Psoas muscle (tissue), 8 donors: ENCODE data around the gene SPOPL. TPM values are rescaled to one million over a fixed set of nuclear protein-coding genes. Genes with fewer than 3 reads are reported as not detected.
"Not testable (repeated sequence)": the region's sequence is repeated elsewhere in the genome, so short reads cannot be mapped to it uniquely, and the experiment has no call there.

Experiments used
- ATAC-seq, 4 donors: fragments of 200-7000 bp; cut with Tn5 transposase; one replicate each; pipeline ENCODE4 v1.9.1; 2020; ENCODE audit warnings: moderate library complexity in 3 of 4, mild to moderate bottlenecking in 2 of 4
- DNase-seq, 2 donors: peaks; one replicate each; pipeline ENCODE4 v3.0.0-alpha.2; 2020
- H3K27ac ChIP-seq: fragments of 200-600 bp; one replicate; pipeline ENCODE4 v1.8.0; 2022
- H3K27me3 ChIP-seq, 3 donors: fragments of 200-600 bp in 1 of 3; one replicate each; pipeline versions ENCODE4 v1.6.1 to v1.8.0; 2013 to 2022; ENCODE audit warnings: low read length in 2 of 3, mild to moderate bottlenecking in 2 of 3, moderate library complexity in 1 of 3; ENCODE audit not compliant: insufficient read depth in 3 of 3
- H3K36me3 ChIP-seq, 2 donors: fragments of 200-600 bp in 1 of 2; one replicate each; pipeline versions ENCODE4 v1.6.1 to v1.8.0; 2013 to 2022; ENCODE audit warnings: low read depth in 1 of 2, mild to moderate bottlenecking in 1 of 2, moderate library complexity in 1 of 2; ENCODE audit not compliant: insufficient read depth in 1 of 2
- H3K4me1 ChIP-seq: fragments of 200-600 bp; one replicate; pipeline ENCODE4 v1.8.0; 2022
- H3K4me3 ChIP-seq: fragments of 200-600 bp; one replicate; pipeline ENCODE4 v1.8.0; 2022; ENCODE audit warnings: mild to moderate bottlenecking
- H3K9me3 ChIP-seq: fragments of 200-600 bp; one replicate; pipeline ENCODE4 v1.8.0; 2022
- WGBS, 3 donors: extraction: QIAGEN DNeasy Blood & Tissue Kit; methylation state at CpG; one replicate each; pipeline versions ENCODE4 v1.1.6 to v1.1.7; 2013; 5-methylcytosine and 5-hydroxymethylcytosine counted together
- intact Hi-C, 2 donors: fragments of 100-400 bp; cut with DNase I; formaldehyde crosslinking; loops; one replicate each; pipeline versions ENCODE4 v1.11.0 to v1.14.2; 2022
- polyA plus RNA-seq, 3 donors: library from polyadenylated mRNA; stranded (reverse); fragments of 200-250 nt; gene quantifications; one replicate each; pipeline ENCODE4 v1.2.3, GENCODE V29; 2013
- total RNA-seq, 4 donors: library from RNA; stranded (reverse); fragmentation: NEBNext Ultra II Directional in 2 of 4; extraction: Animal tissue kit (Norgen Biotek cat#: 25700) in 2 of 4; gene quantifications; one replicate each; pipeline versions ENCODE4 v1.2.1 to v1.2.4, GENCODE V29; 2021 to 2023
- TF ChIP-seq, protein P1 (sequence below): fragments of 200-600 bp; IDR thresholded peaks from one replicate; pipeline ENCODE4 v1.8.0; 2022; ENCODE audit warnings: antibody characterized with exemption
- donor health status: healthy with polysubstance abuse.
- donor health status: DM: no; HTN: no; CAD: no; lungs with moderate emphysema.
- donor health status: Bipolar disorder and iron deficiency.
- donor health status: healthy.
- donor health status: DM: yes; HTN: yes; CAD: no.
- donor health status: DM: no; HTN: no; CAD: no.
- donor health status: DM: no; HTN: no; CAD: no.
- donor health status: DM: yes; HTN: yes; CAD: no.

SPOPL gene
- total and polyA plus RNA-seq, 7 donors, result 3.0 to 19.0 (median 10.7) TPM

DNA sequence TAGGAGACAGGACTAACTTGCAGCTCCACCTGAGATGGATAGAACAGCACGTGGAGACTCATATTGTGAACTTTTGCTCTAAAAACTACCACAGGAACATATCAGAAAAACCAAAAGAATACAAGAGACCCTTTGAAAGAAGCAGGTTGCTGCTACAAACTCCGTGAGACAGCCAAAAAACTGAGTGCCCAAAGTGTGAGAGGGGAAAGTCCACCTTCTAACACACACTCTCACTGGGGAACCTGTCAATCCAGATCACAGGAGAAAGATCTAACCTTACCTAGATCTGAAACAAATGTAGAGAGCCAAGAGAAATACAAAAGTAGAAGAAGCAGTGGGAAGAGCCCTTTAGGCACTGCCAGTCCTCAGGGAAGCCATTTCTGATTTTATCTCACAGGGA lies 46.3 kb upstream of the SPOPL start:
- no peak for DNase-seq
- Histone ChIP-seq H3K36me3 (no peaks in the 10 kb centered on the region), H3K9me3 (no peaks in the 10 kb centered on the region), H3K27me3 (no peaks in the 10 kb centered on the region), H3K27ac (no peak overlapping the region), H3K4me1 (peaks cover 6% of the 10 kb centered on the region), H3K4me3 (no peak overlapping the region)
- no peak for ATAC-seq
- TF ChIP-seq, protein P1, sequence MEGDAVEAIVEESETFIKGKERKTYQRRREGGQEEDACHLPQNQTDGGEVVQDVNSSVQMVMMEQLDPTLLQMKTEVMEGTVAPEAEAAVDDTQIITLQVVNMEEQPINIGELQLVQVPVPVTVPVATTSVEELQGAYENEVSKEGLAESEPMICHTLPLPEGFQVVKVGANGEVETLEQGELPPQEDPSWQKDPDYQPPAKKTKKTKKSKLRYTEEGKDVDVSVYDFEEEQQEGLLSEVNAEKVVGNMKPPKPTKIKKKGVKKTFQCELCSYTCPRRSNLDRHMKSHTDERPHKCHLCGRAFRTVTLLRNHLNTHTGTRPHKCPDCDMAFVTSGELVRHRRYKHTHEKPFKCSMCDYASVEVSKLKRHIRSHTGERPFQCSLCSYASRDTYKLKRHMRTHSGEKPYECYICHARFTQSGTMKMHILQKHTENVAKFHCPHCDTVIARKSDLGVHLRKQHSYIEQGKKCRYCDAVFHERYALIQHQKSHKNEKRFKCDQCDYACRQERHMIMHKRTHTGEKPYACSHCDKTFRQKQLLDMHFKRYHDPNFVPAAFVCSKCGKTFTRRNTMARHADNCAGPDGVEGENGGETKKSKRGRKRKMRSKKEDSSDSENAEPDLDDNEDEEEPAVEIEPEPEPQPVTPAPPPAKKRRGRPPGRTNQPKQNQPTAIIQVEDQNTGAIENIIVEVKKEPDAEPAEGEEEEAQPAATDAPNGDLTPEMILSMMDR, result no peak
- intact Hi-C loops, result no loop called here
- 92 to 96% (median 93%) methylated on average over 2 of the region's 2 CpGs for WGBS, 3 donors

DNA sequence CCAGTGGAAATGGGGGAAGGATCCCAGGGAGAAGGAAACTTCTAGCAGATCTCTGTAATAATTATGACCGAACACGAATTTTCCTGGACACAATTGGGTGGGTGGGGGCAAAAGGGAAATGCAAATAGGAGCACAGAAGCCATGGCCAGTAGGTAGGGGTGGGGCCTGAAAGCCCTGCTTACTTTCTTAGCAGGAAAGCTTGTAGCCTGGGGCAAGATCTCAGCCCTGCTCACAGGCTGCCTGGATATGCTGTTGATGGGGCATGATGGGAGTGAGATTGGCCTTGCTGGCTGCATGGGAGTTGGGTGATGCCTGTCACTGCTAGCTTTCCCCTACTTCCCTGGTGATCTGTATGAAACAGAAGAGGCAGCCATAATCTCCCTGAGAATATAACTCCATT lies 45.9 kb upstream of the SPOPL start:
- Histone ChIP-seq H3K27me3 (no peaks in the 10 kb centered on the region), H3K4me1 (peaks cover 6% of the 10 kb centered on the region), H3K27ac (no peak overlapping the region), H3K4me3 (no peak overlapping the region), H3K9me3 (no peaks in the 10 kb centered on the region), H3K36me3 (no peaks in the 10 kb centered on the region)
- WGBS, 3 donors, result 80 to 87% (median 81%) methylated on average over 2 of the region's 2 CpGs
- ATAC-seq (no peak), DNase-seq (no peak)
- intact Hi-C loops, result no loop called here
- TF ChIP-seq, protein P1, result no peak

DNA sequence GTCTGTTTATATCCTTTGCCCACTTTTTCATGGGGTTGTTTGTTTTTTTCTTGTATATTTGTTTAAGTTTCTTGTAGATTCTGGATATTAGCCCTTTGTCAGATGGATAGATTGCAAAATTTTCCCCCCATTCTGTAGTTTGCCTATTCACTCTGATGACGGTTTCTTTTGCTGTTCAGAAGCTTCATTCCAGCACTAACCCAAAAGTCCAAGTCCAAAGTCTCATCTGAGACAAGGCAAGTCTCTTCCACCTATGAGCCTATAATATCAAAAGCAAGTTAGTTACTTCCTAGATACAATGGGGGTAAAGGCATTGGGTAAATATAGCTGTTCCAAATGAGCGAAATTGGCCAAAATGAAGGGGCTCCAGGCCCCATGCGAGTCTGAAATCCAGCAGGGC lies 38.9 kb upstream of the SPOPL start:
- DNase-seq, H3K4me1 ChIP-seq, ATAC-seq, H3K36me3 ChIP-seq, intact Hi-C loops, H3K27ac ChIP-seq, H3K9me3 ChIP-seq, H3K4me3 ChIP-seq, H3K27me3 ChIP-seq: not testable (repeated sequence)
- 93 to 99% (median 95%) methylated on average over 3 of the region's 3 CpGs for WGBS, 3 donors

DNA sequence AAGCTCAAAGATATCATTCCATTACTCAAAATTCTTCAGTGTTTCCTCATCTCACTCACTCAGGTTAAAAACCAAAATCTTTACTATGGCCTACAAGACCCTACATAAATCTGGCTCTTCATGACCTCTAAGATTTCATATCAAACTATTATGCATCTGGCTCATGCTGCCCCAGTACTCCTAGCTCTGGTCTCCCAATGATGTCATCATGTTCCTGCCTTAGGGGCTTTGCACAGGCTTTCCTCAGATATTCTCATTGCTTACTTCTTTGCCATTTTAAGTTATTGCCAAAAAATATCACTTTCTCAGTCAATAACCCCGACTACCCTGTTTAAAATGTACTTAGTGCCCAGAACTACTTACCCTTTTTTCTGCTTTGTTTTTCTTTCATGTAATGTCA lies 33.0 kb upstream of the SPOPL start:
- Histone ChIP-seq H3K27ac (no peak overlapping the region), H3K9me3 (no peaks in the 10 kb centered on the region), H3K27me3 (no peaks in the 10 kb centered on the region), H3K36me3 (no peaks in the 10 kb centered on the region), H3K4me1 (no peaks in the 10 kb centered on the region), H3K4me3 (no peak overlapping the region)
- 0 to 1% (median 0%) methylated on average over 1 of the region's 1 CpG for whole genome bisulfite sequencing, 3 donors
- TF ChIP-seq, protein P1, result no peak
- intact Hi-C loops, result no loop called here
- DNase-seq (no peak), ATAC-seq (no peak)

DNA sequence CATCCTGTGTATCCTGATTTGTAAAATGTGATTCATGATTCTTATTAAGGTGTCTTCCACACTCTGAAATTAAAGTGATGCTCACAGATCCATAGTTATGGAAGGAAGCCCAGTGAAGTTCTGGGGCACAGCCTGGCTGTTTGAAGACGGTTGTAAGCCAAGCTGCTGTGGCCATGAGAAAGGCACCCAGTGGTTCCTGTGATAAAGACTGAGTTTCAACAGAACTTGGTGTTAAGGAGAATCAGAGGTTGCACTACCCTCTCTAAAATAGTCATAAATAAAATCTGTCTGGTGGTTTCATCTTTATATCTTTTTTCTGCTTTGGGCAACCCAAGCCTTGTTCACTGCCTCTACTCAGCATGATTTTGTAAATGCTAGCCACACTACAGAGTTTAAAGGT lies 32.2 kb upstream of the SPOPL start:
- H3K9me3 ChIP-seq, result no peaks in the 10 kb centered on the region
- H3K27me3 ChIP-seq, result no peaks in the 10 kb centered on the region
- no peaks in the 10 kb centered on the region for H3K36me3 ChIP-seq
- H3K27ac ChIP-seq, result no peak overlapping the region
- intact Hi-C loops, result no loop called here
- ATAC-seq, result no peak
- DNase-seq, result no peak
- TF ChIP-seq, protein P1, result no peak
- H3K4me1 ChIP-seq, result no peaks in the 10 kb centered on the region
- 73 to 76% (median 74%) methylated on average over 1 of the region's 1 CpG for WGBS, 3 donors
- H3K4me3 ChIP-seq, result no peak overlapping the region
